Stomach (tissue), 4 donors: ENCODE measurements around the gene PRDX1.

ENCODE experiments used
- POLR2A ChIP-seq, 4 donors: fragments of 450-650 bp; IDR thresholded peaks; one replicate each; pipeline ENCODE4 v1.6.1; 2016; ENCODE audit warnings: antibody characterized with exemption in 4 of 4, control low read depth in 2 of 4, mild to moderate bottlenecking in 1 of 4, moderate library complexity in 1 of 4
- TF ChIP-seq, protein P1 (sequence below), 7 experiments: fragments of 450-650 bp in 4 of 7; fragments of 200-600 bp in 3 of 7; sonication (generic) in 3 of 7; IDR thresholded peaks; one replicate each; pipeline ENCODE4 v1.5.1; 2016 to 2019; ENCODE audit warnings: antibody characterized with exemption in 7 of 7, control low read depth in 2 of 7, mild to moderate bottlenecking in 1 of 7

DNA sequence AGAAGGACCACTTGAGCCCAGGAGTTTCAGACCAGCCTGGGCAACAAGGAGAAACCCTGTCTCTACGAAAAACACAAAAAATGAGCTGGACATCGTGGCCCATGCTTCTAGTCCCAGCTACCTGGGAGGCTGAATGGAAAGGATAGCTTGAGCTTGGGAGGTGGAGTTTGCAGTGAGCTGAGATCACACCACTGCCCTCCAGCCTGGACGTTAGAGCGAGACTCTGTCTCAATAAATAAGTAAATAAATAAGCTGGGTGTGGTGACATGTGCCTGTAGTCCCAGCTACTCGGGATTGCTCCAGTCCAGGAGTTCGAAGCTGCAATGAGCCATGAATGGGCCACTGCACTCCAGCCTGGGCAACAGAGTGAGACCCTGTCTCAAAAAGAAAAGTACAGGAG is 32.5 kb upstream of the PRDX1 start:
- TF ChIP-seq, protein P1, sequence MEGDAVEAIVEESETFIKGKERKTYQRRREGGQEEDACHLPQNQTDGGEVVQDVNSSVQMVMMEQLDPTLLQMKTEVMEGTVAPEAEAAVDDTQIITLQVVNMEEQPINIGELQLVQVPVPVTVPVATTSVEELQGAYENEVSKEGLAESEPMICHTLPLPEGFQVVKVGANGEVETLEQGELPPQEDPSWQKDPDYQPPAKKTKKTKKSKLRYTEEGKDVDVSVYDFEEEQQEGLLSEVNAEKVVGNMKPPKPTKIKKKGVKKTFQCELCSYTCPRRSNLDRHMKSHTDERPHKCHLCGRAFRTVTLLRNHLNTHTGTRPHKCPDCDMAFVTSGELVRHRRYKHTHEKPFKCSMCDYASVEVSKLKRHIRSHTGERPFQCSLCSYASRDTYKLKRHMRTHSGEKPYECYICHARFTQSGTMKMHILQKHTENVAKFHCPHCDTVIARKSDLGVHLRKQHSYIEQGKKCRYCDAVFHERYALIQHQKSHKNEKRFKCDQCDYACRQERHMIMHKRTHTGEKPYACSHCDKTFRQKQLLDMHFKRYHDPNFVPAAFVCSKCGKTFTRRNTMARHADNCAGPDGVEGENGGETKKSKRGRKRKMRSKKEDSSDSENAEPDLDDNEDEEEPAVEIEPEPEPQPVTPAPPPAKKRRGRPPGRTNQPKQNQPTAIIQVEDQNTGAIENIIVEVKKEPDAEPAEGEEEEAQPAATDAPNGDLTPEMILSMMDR (IDR thresholded peaks at IDR 0.05), result no peak
- TF ChIP-seq POLR2A (IDR thresholded peaks at IDR 0.05), result no peak
